ENCODE results near the gene PLXNA2.
A peak's percentile ranks its signal among the peaks of the same experiment; 100 is the strongest.

PLXNA2 gene

GRCh38 chr1:208052926-208053407, 191.2 kb downstream of the PLXNA2 start:
- DNase-seq (ENCODE audit: low read depth): no peak
- H3K4me3 ChIP-seq (replicated peaks; ENCODE audit: low read depth, low read length): no peak overlapping the region
- TF ChIP-seq, protein P1, sequence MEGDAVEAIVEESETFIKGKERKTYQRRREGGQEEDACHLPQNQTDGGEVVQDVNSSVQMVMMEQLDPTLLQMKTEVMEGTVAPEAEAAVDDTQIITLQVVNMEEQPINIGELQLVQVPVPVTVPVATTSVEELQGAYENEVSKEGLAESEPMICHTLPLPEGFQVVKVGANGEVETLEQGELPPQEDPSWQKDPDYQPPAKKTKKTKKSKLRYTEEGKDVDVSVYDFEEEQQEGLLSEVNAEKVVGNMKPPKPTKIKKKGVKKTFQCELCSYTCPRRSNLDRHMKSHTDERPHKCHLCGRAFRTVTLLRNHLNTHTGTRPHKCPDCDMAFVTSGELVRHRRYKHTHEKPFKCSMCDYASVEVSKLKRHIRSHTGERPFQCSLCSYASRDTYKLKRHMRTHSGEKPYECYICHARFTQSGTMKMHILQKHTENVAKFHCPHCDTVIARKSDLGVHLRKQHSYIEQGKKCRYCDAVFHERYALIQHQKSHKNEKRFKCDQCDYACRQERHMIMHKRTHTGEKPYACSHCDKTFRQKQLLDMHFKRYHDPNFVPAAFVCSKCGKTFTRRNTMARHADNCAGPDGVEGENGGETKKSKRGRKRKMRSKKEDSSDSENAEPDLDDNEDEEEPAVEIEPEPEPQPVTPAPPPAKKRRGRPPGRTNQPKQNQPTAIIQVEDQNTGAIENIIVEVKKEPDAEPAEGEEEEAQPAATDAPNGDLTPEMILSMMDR (IDR thresholded peaks at IDR 0.05; ENCODE audit: low read length, missing control alignments): no peak

- TF ChIP-seq, protein P1 (IDR thresholded peaks at IDR 0.05; ENCODE audit: low read length, missing control alignments): no peak
- DNase-seq (ENCODE audit: low read depth): no peak
- H3K4me3 ChIP-seq (replicated peaks; ENCODE audit: low read depth, low read length): no peak overlapping the region
Measured at GRCh38 chr1:208052135-208052534, 192.0 kb downstream of the PLXNA2 start.

DNA sequence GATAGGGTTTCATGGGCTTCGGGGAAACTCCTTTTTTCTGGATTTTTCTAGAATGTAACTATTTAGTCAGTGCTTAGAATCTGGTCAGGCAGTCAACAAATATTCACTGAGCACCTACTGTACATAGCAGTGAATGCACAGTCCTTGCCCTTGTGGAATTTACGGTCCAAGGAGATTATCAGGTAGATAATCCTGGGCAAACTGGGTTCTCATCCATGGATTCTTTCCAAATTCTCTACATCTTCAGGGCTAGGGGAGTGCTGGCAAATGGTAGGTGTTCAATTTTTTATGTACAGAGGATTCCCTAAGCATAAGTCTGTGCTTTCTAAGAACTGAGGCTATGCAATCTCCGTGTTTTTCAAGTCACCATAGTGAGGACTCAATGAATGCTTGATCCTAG, 192.5 kb downstream of the PLXNA2 start:
- TF ChIP-seq, protein P1 (IDR thresholded peaks at IDR 0.05; ENCODE audit: low read length, missing control alignments): no peak
- no peak for DNase-seq (ENCODE audit: low read depth)
- H3K4me3 ChIP-seq (replicated peaks; ENCODE audit: low read depth, low read length): no peak overlapping the region

GRCh38 chr1:208048904-208049303, 195.3 kb downstream of the PLXNA2 start:
- no peak for DNase-seq (ENCODE audit: low read depth)
- TF ChIP-seq, protein P1 (IDR thresholded peaks at IDR 0.05; ENCODE audit: low read length, missing control alignments): no peak
- no peak overlapping the region for H3K4me3 ChIP-seq (replicated peaks; ENCODE audit: low read depth, low read length)

- H3K4me3 ChIP-seq (replicated peaks; ENCODE audit: low read depth, low read length): no peak overlapping the region
- TF ChIP-seq, protein P1 (IDR thresholded peaks at IDR 0.05; ENCODE audit: low read length, missing control alignments): no peak
- peak; percentile 26 for DNase-seq (ENCODE audit: low read depth)
Measured at GRCh38 chr1:208047975-208048374, 196.2 kb downstream of the PLXNA2 start.

GRCh38 chr1:208047476-208047934, 196.7 kb downstream of the PLXNA2 start:
- TF ChIP-seq, protein P1 (IDR thresholded peaks at IDR 0.05; ENCODE audit: low read length, missing control alignments): no peak
- peak; percentile 55 for DNase-seq (ENCODE audit: low read depth)
- no peak overlapping the region for H3K4me3 ChIP-seq (replicated peaks; ENCODE audit: low read depth, low read length)
